A673 (cell line): ENCODE data around the gene RTEL1. TPM values are rescaled to one million over a fixed set of nuclear protein-coding genes. Genes with fewer than 3 reads are reported as not detected.
"Not testable (repeated sequence)": the region's sequence is repeated elsewhere in the genome, so short reads cannot be mapped to it uniquely, and the experiment has no call there.

Experiments used
- BruUV-seq: library from RNA; stranded (reverse); fragments of 400-500 nt; replicated peaks from 2 replicates; lab custom pipeline; 2021; lab: Mats Ljungman, UMichigan
- CTCF ChIA-PET: fragments of 300-600 bp; sonication (Branson Sonifier 250); formaldehyde crosslinking; loops from one replicate; lab custom pipeline; 2022; ENCODE audit warnings: antibody characterized with exemption; lab: Charles Lee
- POLR2A ChIA-PET: fragments of 300-600 bp; sonication (Branson Sonifier 250); formaldehyde crosslinking; loops from one replicate; lab custom pipeline; 2022; ENCODE audit warnings: antibody characterized with exemption; ENCODE audit not compliant: low non-redundant PET; lab: Charles Lee
- DNase-seq: peaks from one replicate; pipeline ENCODE4 v3.0.0-alpha.2; 2015; ENCODE audit warnings: low spot score
- H3K27ac ChIP-seq: fragments of 200-600 bp; sonication (generic); 2 replicates; pipeline ENCODE4 v1.5.1; 2016; ENCODE audit warnings: mixed run types, low read depth, mild to moderate bottlenecking, mixed read lengths, antibody characterized with exemption, low read length; ENCODE audit not compliant: poor library complexity, severe bottlenecking
- H3K27me3 ChIP-seq: fragments of 200-600 bp; sonication (generic); replicated peaks from 2 replicates; pipeline ENCODE4 v1.6.1; 2017; ENCODE audit warnings: mixed run types, low read depth, mild to moderate bottlenecking, mixed read lengths, antibody characterized with exemption, low read length; ENCODE audit not compliant: insufficient read depth, poor library complexity
- H3K36me3 ChIP-seq: fragments of 200-600 bp; sonication (generic); 2 replicates; pipeline ENCODE4 v1.6.1; 2016; ENCODE audit warnings: mixed run types, mild to moderate bottlenecking, mixed read lengths, antibody characterized with exemption, low read length; ENCODE audit not compliant: insufficient read depth, poor library complexity, severe bottlenecking
- H3K4me1 ChIP-seq: fragments of 200-600 bp; sonication (generic); 2 replicates; pipeline ENCODE4 v1.6.1; 2017; ENCODE audit warnings: mixed run types, mild to moderate bottlenecking, mixed read lengths, antibody characterized with exemption, low read length; ENCODE audit not compliant: insufficient read depth, poor library complexity, severe bottlenecking
- H3K4me3 ChIP-seq: fragments of 200-600 bp; sonication (generic); 2 replicates; pipeline ENCODE4 v1.5.1; 2016; ENCODE audit warnings: low read depth, mixed run types, mild to moderate bottlenecking, mixed read lengths, low read length; ENCODE audit not compliant: poor library complexity, severe bottlenecking
- H3K9me3 ChIP-seq: fragments of 200-600 bp; sonication (generic); 2 replicates; pipeline ENCODE4 v1.6.1; 2016; ENCODE audit warnings: mixed run types, low read depth, mild to moderate bottlenecking, mixed read lengths, antibody characterized with exemption, low read length; ENCODE audit not compliant: poor library complexity, severe bottlenecking
- EZH2 ChIP-seq: fragments of 200-600 bp; sonication (generic); IDR thresholded peaks from 2 replicates; pipeline ENCODE4 v1.6.1; 2017; ENCODE audit warnings: borderline replicate concordance, low read depth, mild to moderate bottlenecking, mixed read lengths, antibody characterized with exemption, low read length; ENCODE audit not compliant: poor library complexity, severe bottlenecking
- intact Hi-C: fragments of 100-400 bp; cut with micrococcal nuclease; formaldehyde crosslinking; loops from one replicate; pipeline ENCODE4 v1.10.0; 2022; ENCODE audit not compliant: unreplicated experiment
- total RNA-seq: library from RNA; stranded (reverse); gene quantifications from 2 replicates; pipeline ENCODE4 v1.2.3, GENCODE V29; 2021
- TF ChIP-seq, protein P1 (sequence below): fragments of 300-800, 200-600 bp; sonication (generic); conservative IDR thresholded peaks from 2 replicates; pipeline ENCODE4 v1.5.1; 2017; ENCODE audit warnings: low read depth, mild to moderate bottlenecking, antibody characterized with exemption, low read length, moderate library complexity, mixed read lengths

Gene RTEL1
- total RNA-seq, 1 experiment from 2014 or later: 45.6 TPM

- no TSS peak for BruUV-seq
- H3K36me3 ChIP-seq: no peaks in the 10 kb centered on the region
- H3K27ac ChIP-seq: peak overlapping the region; percentile 88
- no peaks in the 10 kb centered on the region for H3K9me3 ChIP-seq
- intact Hi-C loops: no loop called here
- ChIA-PET POLR2A (no interaction called here), CTCF (interaction anchor here (0.7 kb wide), 1 partner anchor 353 kb away, joined by 9 read pairs; no protein-coding TSS in a partner anchor)
- H3K27me3 ChIP-seq: no peaks in the 10 kb centered on the region
- no peak for TF ChIP-seq EZH2
- TF ChIP-seq, protein P1, sequence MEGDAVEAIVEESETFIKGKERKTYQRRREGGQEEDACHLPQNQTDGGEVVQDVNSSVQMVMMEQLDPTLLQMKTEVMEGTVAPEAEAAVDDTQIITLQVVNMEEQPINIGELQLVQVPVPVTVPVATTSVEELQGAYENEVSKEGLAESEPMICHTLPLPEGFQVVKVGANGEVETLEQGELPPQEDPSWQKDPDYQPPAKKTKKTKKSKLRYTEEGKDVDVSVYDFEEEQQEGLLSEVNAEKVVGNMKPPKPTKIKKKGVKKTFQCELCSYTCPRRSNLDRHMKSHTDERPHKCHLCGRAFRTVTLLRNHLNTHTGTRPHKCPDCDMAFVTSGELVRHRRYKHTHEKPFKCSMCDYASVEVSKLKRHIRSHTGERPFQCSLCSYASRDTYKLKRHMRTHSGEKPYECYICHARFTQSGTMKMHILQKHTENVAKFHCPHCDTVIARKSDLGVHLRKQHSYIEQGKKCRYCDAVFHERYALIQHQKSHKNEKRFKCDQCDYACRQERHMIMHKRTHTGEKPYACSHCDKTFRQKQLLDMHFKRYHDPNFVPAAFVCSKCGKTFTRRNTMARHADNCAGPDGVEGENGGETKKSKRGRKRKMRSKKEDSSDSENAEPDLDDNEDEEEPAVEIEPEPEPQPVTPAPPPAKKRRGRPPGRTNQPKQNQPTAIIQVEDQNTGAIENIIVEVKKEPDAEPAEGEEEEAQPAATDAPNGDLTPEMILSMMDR: no peak
- no peak for DNase-seq
- H3K4me1 ChIP-seq: peaks cover 8% of the 10 kb centered on the region
- peak overlapping the region; percentile 73 for H3K4me3 ChIP-seq
Measured at GRCh38 chr20:63627751-63628245, 30.3 kb upstream of the RTEL1 start.

GRCh38 chr20:63628246-63628975 is 29.7 kb upstream of the RTEL1 start:
- TF ChIP-seq EZH2: no peak
- TF ChIP-seq, protein P1: no peak
- Histone ChIP-seq H3K27me3 (no peaks in the 10 kb centered on the region), H3K9me3 (no peaks in the 10 kb centered on the region), H3K4me1 (peaks cover 8% of the 10 kb centered on the region), H3K27ac (peak overlapping the region; percentile 88), H3K36me3 (no peaks in the 10 kb centered on the region), H3K4me3 (peak overlapping the region; percentile 73)
- TSS peak; percentile 75 for BruUV-seq
- peak; percentile 89 for DNase-seq
- CTCF ChIA-PET: interaction anchor here (0.7 kb wide), 1 partner anchor 352 kb away, joined by 9 read pairs; no protein-coding TSS in a partner anchor
- intact Hi-C loops: no loop called here
- POLR2A ChIA-PET: no interaction called here

DNA sequence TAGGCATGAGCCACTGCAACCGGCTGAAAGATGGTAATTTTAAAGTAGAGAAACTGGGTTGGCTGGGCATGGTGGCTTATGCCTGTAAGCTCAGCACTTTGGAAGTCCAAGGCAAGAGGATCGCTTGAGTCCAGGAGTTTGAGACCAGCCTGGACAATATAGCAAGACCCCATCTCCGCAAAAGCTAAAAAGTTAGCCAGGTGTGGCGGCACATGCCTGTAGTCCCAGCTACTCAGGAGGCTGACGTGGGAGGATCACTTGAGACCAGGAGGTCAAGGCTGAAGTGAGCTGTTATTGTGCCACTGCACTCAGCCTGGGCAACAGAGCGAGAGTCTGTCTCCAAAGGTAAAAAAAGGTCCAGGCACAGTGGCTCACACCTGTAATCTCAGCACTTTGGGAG is 27.2 kb upstream of the RTEL1 start:
- H3K4me1 ChIP-seq, CTCF ChIA-PET, H3K36me3 ChIP-seq, DNase-seq, H3K27ac ChIP-seq, BruUV-seq, H3K27me3 ChIP-seq, intact Hi-C loops, H3K4me3 ChIP-seq, H3K9me3 ChIP-seq, POLR2A ChIA-PET: not testable (repeated sequence)

DNA sequence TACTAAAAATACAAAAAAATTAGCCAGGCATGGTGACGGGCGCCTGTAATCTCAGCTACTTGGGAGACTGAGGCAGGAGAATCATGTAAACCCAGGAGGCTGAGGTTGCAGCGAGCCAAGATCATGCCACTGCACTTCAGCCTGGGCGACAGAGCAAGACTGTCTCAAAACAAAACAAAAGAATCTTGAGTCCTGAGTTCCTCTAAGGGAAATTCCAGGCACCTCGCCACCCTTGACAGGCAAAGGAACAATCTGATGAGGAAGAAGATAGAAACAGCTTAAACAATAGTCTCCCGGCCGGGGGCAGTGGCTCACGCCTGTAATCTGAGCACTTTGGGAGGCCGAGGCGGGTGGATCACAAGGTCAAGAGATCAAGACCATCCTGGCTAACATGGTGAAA is 26.7 kb upstream of the RTEL1 start:
- H3K36me3 ChIP-seq, CTCF ChIA-PET, DNase-seq, H3K4me3 ChIP-seq, BruUV-seq, H3K4me1 ChIP-seq, H3K27me3 ChIP-seq, H3K27ac ChIP-seq, POLR2A ChIA-PET, H3K9me3 ChIP-seq, intact Hi-C loops: not testable (repeated sequence)
